Ascending aorta (tissue), 2 donors: ENCODE results near the gene PRPF40A. TPM values are rescaled to one million over a fixed set of nuclear protein-coding genes. Genes with fewer than 3 reads are reported as not detected.

Experiments
- DNase-seq, 2 donors: peaks; one replicate each; pipeline ENCODE4 v3.0.0-alpha.2; 2019; ENCODE audit warnings: low spot score in 2 of 2
- H3K27ac ChIP-seq, 2 donors: fragments of 200-600 bp; sonication (generic); one replicate each; pipeline ENCODE4 v1.5.1; 2016 to 2017; ENCODE audit warnings: mild to moderate bottlenecking in 1 of 2
- H3K27me3 ChIP-seq: fragments of 200-600 bp; sonication (generic); one replicate; pipeline ENCODE4 v1.5.1; 2017
- H3K36me3 ChIP-seq, 2 donors: fragments of 200-600 bp; sonication (generic); one replicate each; pipeline ENCODE4 v1.5.1; 2016
- H3K4me1 ChIP-seq, 2 donors: fragments of 200-600 bp; sonication (generic); one replicate each; pipeline ENCODE4 v1.5.1; 2016 to 2017; ENCODE audit warnings: mild to moderate bottlenecking in 1 of 2
- H3K4me3 ChIP-seq, 2 donors: fragments of 200-600 bp; sonication (generic); one replicate each; pipeline ENCODE4 v1.5.1; 2016 to 2017; ENCODE audit warnings: mild to moderate bottlenecking in 1 of 2
- H3K9me3 ChIP-seq, 2 donors: fragments of 200-600 bp; sonication (generic); one replicate each; pipeline ENCODE4 v1.5.1; 2016
- intact Hi-C: fragments of 100-400 bp; cut with DNase I; formaldehyde crosslinking; loops from one replicate; pipeline ENCODE4 v1.15.1; 2023
- total RNA-seq: library from RNA; depleted of rRNA; stranded (reverse); fragments of >200 nt; gene quantifications from one replicate; pipeline ENCODE4 v1.1.0, GENCODE V29; 2016
- TF ChIP-seq, protein P1 (sequence below), 3 experiments: fragments of 200-600 bp in 2 of 3; fragments of 450-650 bp in 1 of 3; sonication (generic) in 2 of 3; IDR thresholded peaks; one replicate each; pipeline ENCODE4 v1.5.1; 2016 to 2019; ENCODE audit warnings: antibody characterized with exemption in 3 of 3, mild to moderate bottlenecking in 1 of 3, moderate library complexity in 1 of 3

Gene PRPF40A
- total RNA-seq, 1 donor from 2014 or later, result 28.9 TPM

GRCh38 chr2:152620208-152620607 lies 97.1 kb downstream of the PRPF40A start:
- Histone ChIP-seq H3K36me3 (peaks cover 25 to 41% of the 10 kb centered on the region in 2 donors), H3K4me3 (no peak overlapping the region), H3K4me1 (peaks cover 0 to 2% of the 10 kb centered on the region in 2 donors), H3K27me3 (no peaks in the 10 kb centered on the region), H3K9me3 (no peaks in the 10 kb centered on the region), H3K27ac (no peak overlapping the region)
- TF ChIP-seq, protein P1, sequence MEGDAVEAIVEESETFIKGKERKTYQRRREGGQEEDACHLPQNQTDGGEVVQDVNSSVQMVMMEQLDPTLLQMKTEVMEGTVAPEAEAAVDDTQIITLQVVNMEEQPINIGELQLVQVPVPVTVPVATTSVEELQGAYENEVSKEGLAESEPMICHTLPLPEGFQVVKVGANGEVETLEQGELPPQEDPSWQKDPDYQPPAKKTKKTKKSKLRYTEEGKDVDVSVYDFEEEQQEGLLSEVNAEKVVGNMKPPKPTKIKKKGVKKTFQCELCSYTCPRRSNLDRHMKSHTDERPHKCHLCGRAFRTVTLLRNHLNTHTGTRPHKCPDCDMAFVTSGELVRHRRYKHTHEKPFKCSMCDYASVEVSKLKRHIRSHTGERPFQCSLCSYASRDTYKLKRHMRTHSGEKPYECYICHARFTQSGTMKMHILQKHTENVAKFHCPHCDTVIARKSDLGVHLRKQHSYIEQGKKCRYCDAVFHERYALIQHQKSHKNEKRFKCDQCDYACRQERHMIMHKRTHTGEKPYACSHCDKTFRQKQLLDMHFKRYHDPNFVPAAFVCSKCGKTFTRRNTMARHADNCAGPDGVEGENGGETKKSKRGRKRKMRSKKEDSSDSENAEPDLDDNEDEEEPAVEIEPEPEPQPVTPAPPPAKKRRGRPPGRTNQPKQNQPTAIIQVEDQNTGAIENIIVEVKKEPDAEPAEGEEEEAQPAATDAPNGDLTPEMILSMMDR (IDR thresholded peaks at IDR 0.05), result no peak
- DNase-seq, result no peak
- intact Hi-C loops, result no loop called here

DNA sequence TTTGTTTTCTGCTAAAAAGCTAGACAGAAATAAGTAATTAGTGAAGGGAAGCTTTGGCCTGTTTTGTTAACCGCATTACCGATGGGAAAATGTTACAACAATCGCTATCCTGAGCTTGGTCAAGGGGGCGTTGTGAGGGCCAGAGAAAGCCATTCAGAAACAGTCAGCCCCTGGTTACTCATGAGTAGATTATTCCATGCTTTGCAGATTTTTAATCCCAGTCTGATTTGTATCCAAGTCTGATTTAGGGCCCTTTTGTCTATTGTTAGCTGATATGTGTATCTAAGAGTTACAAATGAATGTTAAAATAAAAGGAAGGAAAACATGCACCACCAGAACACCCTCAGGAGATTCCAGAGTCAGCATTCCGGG lies 99.1 kb downstream of the PRPF40A start:
- intact Hi-C loops, result no loop called here
- Histone ChIP-seq H3K4me1 (peaks cover 0 to 2% of the 10 kb centered on the region in 2 donors), H3K4me3 (no peak overlapping the region), H3K27me3 (no peaks in the 10 kb centered on the region), H3K36me3 (peaks cover 25 to 45% of the 10 kb centered on the region in 2 donors), H3K27ac (no peak overlapping the region), H3K9me3 (no peaks in the 10 kb centered on the region)
- TF ChIP-seq, protein P1 (IDR thresholded peaks at IDR 0.05), result no peak
- DNase-seq, result no peak

DNA sequence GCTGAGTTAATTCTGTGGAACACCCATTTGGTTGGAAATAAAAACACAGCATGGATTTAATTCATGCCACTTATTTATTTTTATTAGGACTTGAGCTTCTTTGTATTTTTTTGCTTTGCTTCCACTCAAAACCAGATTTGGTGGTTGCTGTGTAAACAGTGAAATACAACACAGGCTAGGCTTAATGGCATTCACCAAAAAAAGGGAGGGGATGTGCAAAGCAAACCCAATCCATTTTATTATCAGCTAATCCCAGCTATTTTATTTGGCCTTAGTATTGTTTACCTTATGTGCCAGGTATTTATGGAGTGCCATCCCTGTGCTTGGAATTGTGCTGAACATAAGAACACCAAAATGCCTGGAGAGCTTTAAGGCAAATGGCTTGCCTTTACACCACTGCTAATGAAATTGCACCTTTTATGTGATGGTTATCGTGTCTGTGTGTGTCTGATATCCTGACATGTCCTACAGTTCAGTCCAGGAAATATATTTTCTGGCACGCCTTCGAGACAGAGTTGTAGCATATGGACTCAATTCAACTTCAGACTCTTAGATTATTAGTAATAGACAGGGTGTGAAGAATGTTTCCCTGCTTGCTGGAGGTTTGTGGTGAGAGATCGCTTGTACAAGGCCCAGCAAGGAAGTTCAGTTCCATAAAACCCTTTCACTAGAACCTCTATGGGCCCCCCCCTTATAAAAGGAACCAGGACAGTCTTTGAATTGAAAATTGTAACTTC lies 99.6 kb downstream of the PRPF40A start:
- no peak for DNase-seq
- TF ChIP-seq, protein P1 (IDR thresholded peaks at IDR 0.05), result no peak
- intact Hi-C loops, result no loop called here
- H3K27me3 ChIP-seq, result no peaks in the 10 kb centered on the region
- H3K27ac ChIP-seq, result no peak overlapping the region
- peaks cover 25 to 45% of the 10 kb centered on the region in 2 donors for H3K36me3 ChIP-seq
- no peak overlapping the region for H3K4me3 ChIP-seq
- peaks cover 0 to 2% of the 10 kb centered on the region in 2 donors for H3K4me1 ChIP-seq
- no peaks in the 10 kb centered on the region for H3K9me3 ChIP-seq

GRCh38 chr2:152615177-152615576 lies 102.1 kb downstream of the PRPF40A start:
- peaks cover 18 to 35% of the 10 kb centered on the region in 2 donors for H3K36me3 ChIP-seq
- intact Hi-C loops, result no loop called here
- H3K27ac ChIP-seq, result no peak overlapping the region
- TF ChIP-seq, protein P1 (IDR thresholded peaks at IDR 0.05), result no peak
- H3K4me1 ChIP-seq, result peaks cover 0 to 7% of the 10 kb centered on the region in 2 donors
- no peaks in the 10 kb centered on the region for H3K9me3 ChIP-seq
- DNase-seq, result no peak
- H3K27me3 ChIP-seq, result no peaks in the 10 kb centered on the region
- H3K4me3 ChIP-seq, result no peak overlapping the region

DNA sequence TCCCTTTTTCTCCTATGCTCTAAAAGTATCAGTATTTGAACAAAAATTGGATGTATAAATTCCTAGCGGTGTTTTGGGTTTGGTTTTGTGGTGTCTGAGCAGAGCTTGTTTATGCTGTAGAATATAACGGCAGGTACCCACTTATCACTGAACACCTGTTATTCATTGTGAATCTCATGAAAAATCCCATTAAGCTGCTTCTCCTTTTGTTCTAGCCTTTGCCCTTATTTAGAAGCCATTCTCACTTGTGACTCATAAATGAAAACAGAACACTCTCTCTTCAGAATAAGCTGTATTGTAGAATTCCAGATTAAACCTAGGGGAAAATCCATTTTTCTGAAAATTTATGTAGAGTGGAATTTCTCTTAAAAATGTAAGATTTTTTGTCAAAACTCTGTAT lies 104.0 kb downstream of the PRPF40A start:
- Histone ChIP-seq H3K36me3 (peaks cover 4 to 20% of the 10 kb centered on the region in 2 donors), H3K4me3 (no peak overlapping the region), H3K4me1 (peaks cover 0 to 7% of the 10 kb centered on the region in 2 donors), H3K27me3 (no peaks in the 10 kb centered on the region), H3K27ac (peak overlapping the region in 1 of 2 donors; percentile 53), H3K9me3 (no peaks in the 10 kb centered on the region)
- no peak for DNase-seq
- intact Hi-C loops, result no loop called here
- TF ChIP-seq, protein P1 (IDR thresholded peaks at IDR 0.05), result no peak
